Measurements from ENCODE around the gene IP6K2.

DNA sequence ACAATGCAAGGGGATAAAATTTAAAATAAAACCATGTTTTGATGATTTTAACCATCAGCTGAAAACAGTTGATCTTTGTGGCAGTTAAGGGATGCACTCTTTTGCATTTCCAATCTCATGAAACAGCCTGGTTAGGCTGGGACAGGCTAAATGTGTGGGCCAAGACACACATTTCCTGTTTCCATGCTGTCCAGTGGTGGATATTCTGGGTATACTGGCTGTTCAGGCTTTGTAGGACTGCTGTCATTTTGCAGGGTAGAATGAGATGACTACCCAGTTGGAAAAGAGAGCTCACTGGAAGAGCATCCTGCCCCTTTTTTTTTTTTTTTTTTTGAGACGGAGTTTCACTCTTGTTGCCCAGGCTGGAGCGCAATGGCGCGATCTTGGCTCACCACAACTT lies 42.0 kb upstream of the IP6K2 start:
- TF ChIP-seq, protein P1, sequence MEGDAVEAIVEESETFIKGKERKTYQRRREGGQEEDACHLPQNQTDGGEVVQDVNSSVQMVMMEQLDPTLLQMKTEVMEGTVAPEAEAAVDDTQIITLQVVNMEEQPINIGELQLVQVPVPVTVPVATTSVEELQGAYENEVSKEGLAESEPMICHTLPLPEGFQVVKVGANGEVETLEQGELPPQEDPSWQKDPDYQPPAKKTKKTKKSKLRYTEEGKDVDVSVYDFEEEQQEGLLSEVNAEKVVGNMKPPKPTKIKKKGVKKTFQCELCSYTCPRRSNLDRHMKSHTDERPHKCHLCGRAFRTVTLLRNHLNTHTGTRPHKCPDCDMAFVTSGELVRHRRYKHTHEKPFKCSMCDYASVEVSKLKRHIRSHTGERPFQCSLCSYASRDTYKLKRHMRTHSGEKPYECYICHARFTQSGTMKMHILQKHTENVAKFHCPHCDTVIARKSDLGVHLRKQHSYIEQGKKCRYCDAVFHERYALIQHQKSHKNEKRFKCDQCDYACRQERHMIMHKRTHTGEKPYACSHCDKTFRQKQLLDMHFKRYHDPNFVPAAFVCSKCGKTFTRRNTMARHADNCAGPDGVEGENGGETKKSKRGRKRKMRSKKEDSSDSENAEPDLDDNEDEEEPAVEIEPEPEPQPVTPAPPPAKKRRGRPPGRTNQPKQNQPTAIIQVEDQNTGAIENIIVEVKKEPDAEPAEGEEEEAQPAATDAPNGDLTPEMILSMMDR (IDR thresholded peaks at IDR 0.05) = no peak
- TF ChIP-seq POLR2A (IDR thresholded peaks at IDR 0.05) = no peak

Measured in stomach (tissue), 4 donors.